Ramos (cell line): ENCODE measurements around the gene ECT2.
"Not testable (repeated sequence)": the region's sequence is repeated elsewhere in the genome, so short reads cannot be mapped to it uniquely, and the experiment has no call there.

Experiments used
- in situ Hi-C: fragments of 300-500 bp; cut with MboI; formaldehyde crosslinking; loops from one replicate; pipeline ENCODE4 v1.14.3; 2022; ENCODE audit warnings: low sequenced_read_pairs; ENCODE audit not compliant: unreplicated experiment

Gene ECT2

GRCh38 chr3:172750368-172751174 lies at the start of gene ECT2:
Gene ECT2 (plus strand): TSS chr3:172750726. CDS start chr3:172754531, 3,805 bp downstream.
- in situ Hi-C loops, result no loop called here

- in situ Hi-C loops, result no loop called here
Measured at GRCh38 chr3:172700936-172701455, 49.5 kb upstream of the ECT2 start.

- in situ Hi-C loops, result no loop called here
Measured at GRCh38 chr3:172701751-172702150, 48.8 kb upstream of the ECT2 start.

- in situ Hi-C loops, result no loop called here
Measured at GRCh38 chr3:172702256-172702655, 48.3 kb upstream of the ECT2 start.

GRCh38 chr3:172702731-172703130 lies 47.8 kb upstream of the ECT2 start:
- in situ Hi-C loops, result not testable (repeated sequence)

- in situ Hi-C loops, result no loop called here
Measured at GRCh38 chr3:172704001-172704400, 46.5 kb upstream of the ECT2 start.

- in situ Hi-C loops, result no loop called here
Measured at GRCh38 chr3:172705170-172705569, 45.4 kb upstream of the ECT2 start.

- in situ Hi-C loops, result no loop called here
Measured at GRCh38 chr3:172707030-172707429, 43.5 kb upstream of the ECT2 start.

GRCh38 chr3:172707967-172708366 lies 42.6 kb upstream of the ECT2 start:
- in situ Hi-C loops, result no loop called here

- in situ Hi-C loops, result no loop called here
Measured at GRCh38 chr3:172708921-172709773, 41.4 kb upstream of the ECT2 start.

- in situ Hi-C loops, result no loop called here
Measured at GRCh38 chr3:172709774-172710663, 40.5 kb upstream of the ECT2 start.

GRCh38 chr3:172710664-172711453 lies 39.7 kb upstream of the ECT2 start, which contains the start of gene NCEH1:
Gene NCEH1 (minus strand): TSS chr3:172711067. CDS start chr3:172710984, 83 bp downstream.
- in situ Hi-C loops, result no loop called here

GRCh38 chr3:172711454-172711795 lies 39.1 kb upstream of the ECT2 start:
- in situ Hi-C loops, result no loop called here

- in situ Hi-C loops, result no loop called here
Measured at GRCh38 chr3:172713316-172713715, 37.2 kb upstream of the ECT2 start.

- in situ Hi-C loops, result no loop called here
Measured at GRCh38 chr3:172716476-172716875, 34.0 kb upstream of the ECT2 start.

- in situ Hi-C loops, result no loop called here
Measured at GRCh38 chr3:172717493-172718088, 32.9 kb upstream of the ECT2 start.

- in situ Hi-C loops, result not testable (repeated sequence)
Measured at GRCh38 chr3:172722536-172723040, 27.9 kb upstream of the ECT2 start.

GRCh38 chr3:172726380-172726779 lies 24.1 kb upstream of the ECT2 start:
- in situ Hi-C loops, result no loop called here

- in situ Hi-C loops, result no loop called here
Measured at GRCh38 chr3:172735014-172735413, 15.5 kb upstream of the ECT2 start.
